Cardiac muscle cell (in vitro differentiated cells and primary cell): ENCODE data around the gene KCNH6. TPM values are rescaled to one million over a fixed set of nuclear protein-coding genes. Genes with fewer than 3 reads are reported as not detected.

Experiments used
- DNase-seq, 2 donors: peaks; one replicate each; pipeline versions ENCODE4 v3.0.0 to v3.0.0-alpha.2; 2010 to 2017; ENCODE audit warnings: low read depth in 1 of 2, low spot score in 1 of 2
- H3K27ac ChIP-seq: fragments of 200-600 bp; sonication (generic); 2 replicates; pipeline ENCODE4 v1.5.1; 2016
- H3K27me3 ChIP-seq: fragments of 200-600 bp; sonication (generic); 2 replicates; pipeline ENCODE4 v1.6.0; 2016; ENCODE audit warnings: control low read depth
- H3K36me3 ChIP-seq: fragments of 200-600 bp; sonication (generic); 2 replicates; pipeline ENCODE4 v1.5.1; 2016; ENCODE audit warnings: control low read depth
- H3K4me1 ChIP-seq: fragments of 200-600 bp; sonication (generic); 2 replicates; pipeline ENCODE4 v1.8.1; 2017; ENCODE audit warnings: low read depth, mild to moderate bottlenecking, mixed run types
- H3K4me3 ChIP-seq: fragments of 200-600 bp; sonication (generic); 2 replicates; pipeline ENCODE4 v1.5.1; 2016; ENCODE audit warnings: mild to moderate bottlenecking
- H3K9me3 ChIP-seq: fragments of 200-600 bp; sonication (generic); 2 replicates; pipeline ENCODE4 v1.5.1; 2017; ENCODE audit warnings: low read depth, mild to moderate bottlenecking, control low read depth
- polyA plus RNA-seq: library from polyadenylated mRNA; unstranded; fragments of >200 nt; fragmentation: Nextera tagmentation; extraction: Ambion mirVana; gene quantifications from 2 replicates; pipeline ENCODE4 v1.2.1, GENCODE V29; 2016
- total RNA-seq: library from RNA; depleted of rRNA; stranded (reverse); fragments of >200 nt; gene quantifications from 2 replicates; pipeline ENCODE4 v1.2.3, GENCODE V29; 2016
- TF ChIP-seq, protein P1 (sequence below): IDR thresholded peaks from 2 replicates; pipeline ENCODE4 v1.5.1; 2012; ENCODE audit warnings: low read depth, mild to moderate bottlenecking, low read length

Gene KCNH6
- total and polyA plus RNA-seq, 2 experiments from 2014 or later = 0.06 to 0.44 TPM

DNA sequence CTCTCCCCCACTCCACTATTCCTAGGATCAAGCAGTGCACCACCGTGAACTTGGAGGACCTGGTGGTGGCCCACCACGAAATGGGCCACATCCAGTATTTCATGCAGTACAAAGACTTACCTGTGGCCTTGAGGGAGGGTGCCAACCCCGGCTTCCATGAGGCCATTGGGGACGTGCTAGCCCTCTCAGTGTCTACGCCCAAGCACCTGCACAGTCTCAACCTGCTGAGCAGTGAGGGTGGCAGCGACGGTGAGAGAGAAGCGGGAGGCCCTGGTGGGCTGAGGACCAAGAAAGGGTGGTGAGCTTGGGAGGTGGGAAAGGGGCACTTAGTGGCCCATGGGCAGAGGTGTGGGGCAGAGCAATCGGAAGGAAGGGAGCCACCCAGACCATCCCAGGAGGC lies 29.7 kb upstream of the KCNH6 start:
- H3K4me3 ChIP-seq = no peak overlapping the region
- no peak for DNase-seq
- peaks cover 6% of the 10 kb centered on the region for H3K4me1 ChIP-seq

DNA sequence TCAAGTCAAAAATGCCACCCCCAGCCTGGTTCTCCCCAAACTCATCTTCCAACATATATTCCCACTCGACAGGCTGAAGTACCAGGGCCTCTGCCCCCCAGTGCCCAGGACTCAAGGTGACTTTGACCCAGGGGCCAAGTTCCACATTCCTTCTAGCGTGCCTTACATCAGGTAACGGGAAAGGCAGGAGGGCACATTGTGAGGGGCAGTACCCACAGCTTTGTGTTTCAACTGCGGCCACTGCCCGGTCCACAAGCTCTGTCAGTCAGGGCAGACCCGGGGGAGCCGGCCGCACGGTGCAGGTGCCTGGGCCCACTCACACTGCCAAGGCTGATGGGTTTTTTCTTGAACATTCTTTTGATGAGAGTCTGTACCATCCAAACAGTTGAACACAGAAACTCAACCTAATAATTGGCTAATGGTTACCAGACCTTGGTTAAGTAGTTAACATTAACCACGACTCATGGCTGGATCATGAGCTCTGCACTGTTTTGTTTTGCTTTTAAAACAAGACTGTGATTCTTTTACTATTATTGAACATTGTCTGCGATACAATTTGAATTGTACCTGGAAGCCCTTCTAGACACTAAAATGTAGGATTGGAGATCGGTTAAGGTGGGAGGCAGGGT lies 28.7 kb upstream of the KCNH6 start:
- Histone ChIP-seq H3K4me1 (peaks cover 6% of the 10 kb centered on the region), H3K27me3 (no peaks in the 10 kb centered on the region), H3K9me3 (no peaks in the 10 kb centered on the region), H3K27ac (no peak overlapping the region), H3K4me3 (no peak overlapping the region), H3K36me3 (no peaks in the 10 kb centered on the region)
- TF ChIP-seq, protein P1, sequence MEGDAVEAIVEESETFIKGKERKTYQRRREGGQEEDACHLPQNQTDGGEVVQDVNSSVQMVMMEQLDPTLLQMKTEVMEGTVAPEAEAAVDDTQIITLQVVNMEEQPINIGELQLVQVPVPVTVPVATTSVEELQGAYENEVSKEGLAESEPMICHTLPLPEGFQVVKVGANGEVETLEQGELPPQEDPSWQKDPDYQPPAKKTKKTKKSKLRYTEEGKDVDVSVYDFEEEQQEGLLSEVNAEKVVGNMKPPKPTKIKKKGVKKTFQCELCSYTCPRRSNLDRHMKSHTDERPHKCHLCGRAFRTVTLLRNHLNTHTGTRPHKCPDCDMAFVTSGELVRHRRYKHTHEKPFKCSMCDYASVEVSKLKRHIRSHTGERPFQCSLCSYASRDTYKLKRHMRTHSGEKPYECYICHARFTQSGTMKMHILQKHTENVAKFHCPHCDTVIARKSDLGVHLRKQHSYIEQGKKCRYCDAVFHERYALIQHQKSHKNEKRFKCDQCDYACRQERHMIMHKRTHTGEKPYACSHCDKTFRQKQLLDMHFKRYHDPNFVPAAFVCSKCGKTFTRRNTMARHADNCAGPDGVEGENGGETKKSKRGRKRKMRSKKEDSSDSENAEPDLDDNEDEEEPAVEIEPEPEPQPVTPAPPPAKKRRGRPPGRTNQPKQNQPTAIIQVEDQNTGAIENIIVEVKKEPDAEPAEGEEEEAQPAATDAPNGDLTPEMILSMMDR = no peak
- no peak for DNase-seq

More for the DNA sequence above, 29.7 kb upstream of the KCNH6 start:
- Histone ChIP-seq H3K27ac (no peak overlapping the region), H3K36me3 (no peaks in the 10 kb centered on the region), H3K27me3 (no peaks in the 10 kb centered on the region), H3K9me3 (no peaks in the 10 kb centered on the region)
- TF ChIP-seq, protein P1 = no peak

DNA sequence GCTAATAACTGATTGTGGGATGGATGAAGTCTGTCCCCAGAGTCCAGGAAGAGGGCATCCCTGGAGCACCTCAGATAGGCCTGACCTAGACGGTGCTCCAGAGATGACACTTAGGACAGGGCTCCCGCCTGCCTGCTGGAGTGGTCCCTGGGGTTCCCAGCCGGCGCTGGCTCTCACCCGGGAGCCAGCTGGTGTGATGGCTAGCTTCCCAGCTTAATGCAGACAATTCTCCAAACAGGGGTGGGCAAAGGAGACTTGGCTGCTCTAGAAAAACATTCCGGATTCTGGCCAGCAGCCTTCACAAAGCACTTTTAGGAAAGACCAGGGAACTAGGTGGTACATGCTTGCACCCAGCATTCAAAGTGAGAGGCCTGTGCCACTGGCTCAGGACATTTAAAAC lies 27.7 kb upstream of the KCNH6 start:
- Histone ChIP-seq H3K4me3 (no peak overlapping the region), H3K27ac (no peak overlapping the region), H3K9me3 (no peaks in the 10 kb centered on the region), H3K27me3 (no peaks in the 10 kb centered on the region), H3K36me3 (no peaks in the 10 kb centered on the region), H3K4me1 (peaks cover under 1% of the 10 kb centered on the region)
- TF ChIP-seq, protein P1 = no peak
- DNase-seq = no peak

DNA sequence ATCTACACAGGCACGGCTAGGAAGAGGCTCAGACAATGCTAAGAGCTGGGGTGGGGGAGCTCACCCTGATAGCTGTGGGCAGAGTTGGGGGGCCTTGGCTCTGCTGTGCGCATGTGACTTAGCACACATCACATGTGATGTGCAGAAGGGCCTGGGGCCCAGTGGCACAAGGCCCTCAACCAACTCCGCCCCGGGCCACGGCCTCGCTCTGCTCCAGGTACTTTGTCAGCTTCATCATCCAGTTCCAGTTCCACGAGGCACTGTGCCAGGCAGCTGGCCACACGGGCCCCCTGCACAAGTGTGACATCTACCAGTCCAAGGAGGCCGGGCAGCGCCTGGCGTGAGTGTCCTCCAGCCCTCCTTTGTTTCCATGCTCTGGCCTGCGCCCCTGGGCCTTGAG lies 27.0 kb upstream of the KCNH6 start:
- H3K9me3 ChIP-seq = no peaks in the 10 kb centered on the region
- no peak overlapping the region for H3K4me3 ChIP-seq
- no peaks in the 10 kb centered on the region for H3K4me1 ChIP-seq
- no peak overlapping the region for H3K27ac ChIP-seq
- no peaks in the 10 kb centered on the region for H3K36me3 ChIP-seq
- TF ChIP-seq, protein P1 = no peak
- peaks cover 4% of the 10 kb centered on the region for H3K27me3 ChIP-seq
- no peak for DNase-seq

DNA sequence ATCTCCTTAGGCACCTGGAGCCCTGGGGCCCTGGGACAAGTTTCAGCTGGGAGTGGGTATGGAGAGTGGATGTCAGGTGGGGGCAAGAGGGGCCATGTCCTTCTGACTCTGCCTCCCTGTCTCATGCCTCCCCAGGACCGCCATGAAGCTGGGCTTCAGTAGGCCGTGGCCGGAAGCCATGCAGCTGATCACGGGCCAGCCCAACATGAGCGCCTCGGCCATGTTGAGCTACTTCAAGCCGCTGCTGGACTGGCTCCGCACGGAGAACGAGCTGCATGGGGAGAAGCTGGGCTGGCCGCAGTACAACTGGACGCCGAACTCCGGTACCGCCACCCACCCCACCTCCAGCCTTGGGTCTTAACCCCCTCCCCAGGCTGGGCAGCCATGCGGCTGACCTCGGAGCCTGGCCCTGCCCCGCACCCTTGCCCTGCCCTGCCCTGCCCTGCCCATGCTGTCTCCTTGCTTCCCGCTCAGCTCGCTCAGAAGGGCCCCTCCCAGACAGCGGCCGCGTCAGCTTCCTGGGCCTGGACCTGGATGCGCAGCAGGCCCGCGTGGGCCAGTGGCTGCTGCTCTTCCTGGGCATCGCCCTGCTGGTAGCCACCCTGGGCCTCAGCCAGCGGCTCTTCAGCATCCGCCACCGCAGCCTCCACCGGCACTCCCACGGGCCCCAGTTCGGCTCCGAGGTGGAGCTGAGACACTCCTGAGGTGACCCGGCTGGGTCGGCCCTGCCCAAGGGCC lies 26.3 kb upstream of the KCNH6 start:
- Histone ChIP-seq H3K4me1 (no peaks in the 10 kb centered on the region), H3K27ac (no peak overlapping the region), H3K9me3 (no peaks in the 10 kb centered on the region), H3K27me3 (peaks cover 8% of the 10 kb centered on the region), H3K4me3 (no peak overlapping the region), H3K36me3 (no peaks in the 10 kb centered on the region)
- DNase-seq = no peak
- TF ChIP-seq, protein P1 = no peak
